NCI-H1092 (cell line): ENCODE measurements around the gene CEP95.
"Not testable (repeated sequence)": the region's sequence is repeated elsewhere in the genome, so short reads cannot be mapped to it uniquely, and the experiment has no call there.

Experiments
- DNase-seq: peaks from one replicate; lab custom pipeline; 2025; lab: John Stamatoyannopoulos, UW

The CEP95 gene

GRCh38 chr17:64506576-64507412 is at the start of gene CEP95:
TSS of gene CEP95 (plus strand) at chr17:64506977. CDS start at chr17:64507098, 121 bp downstream.
- DNase-seq: peak; percentile 95

GRCh38 chr17:64457156-64457555 is 49.6 kb upstream of the CEP95 start:
- no peak for DNase-seq

- DNase-seq: no peak
Observed at GRCh38 chr17:64458756-64459155, 48.0 kb upstream of the CEP95 start.

GRCh38 chr17:64459284-64459747 is 47.5 kb upstream of the CEP95 start:
- no peak for DNase-seq

GRCh38 chr17:64459818-64460217 is 47.0 kb upstream of the CEP95 start:
- DNase-seq: not testable (repeated sequence)

- DNase-seq: no peak
Observed at GRCh38 chr17:64460955-64461354, 45.8 kb upstream of the CEP95 start.

GRCh38 chr17:64461788-64462187 is 45.0 kb upstream of the CEP95 start:
- no peak for DNase-seq

GRCh38 chr17:64466019-64466735 is 40.6 kb upstream of the CEP95 start:
- DNase-seq: no peak

- DNase-seq: not testable (repeated sequence)
Observed at GRCh38 chr17:64466834-64467233, 39.9 kb upstream of the CEP95 start.

GRCh38 chr17:64470625-64471024 is 36.2 kb upstream of the CEP95 start:
- no peak for DNase-seq

GRCh38 chr17:64471440-64471839 is 35.3 kb upstream of the CEP95 start:
- DNase-seq: no peak

GRCh38 chr17:64472564-64472963 is 34.2 kb upstream of the CEP95 start:
- no peak for DNase-seq

- DNase-seq: no peak
Observed at GRCh38 chr17:64477849-64478248, 28.9 kb upstream of the CEP95 start.

GRCh38 chr17:64480951-64481350 is 25.8 kb upstream of the CEP95 start:
- DNase-seq: no peak

- no peak for DNase-seq
Observed at GRCh38 chr17:64484380-64484779, 22.4 kb upstream of the CEP95 start.

- DNase-seq: no peak
Observed at GRCh38 chr17:64488301-64488700, 18.5 kb upstream of the CEP95 start.

GRCh38 chr17:64491034-64491860 is 15.5 kb upstream of the CEP95 start:
- DNase-seq: no peak

GRCh38 chr17:64491994-64492393 is 14.8 kb upstream of the CEP95 start:
- DNase-seq: no peak

GRCh38 chr17:64492481-64493109 is 14.2 kb upstream of the CEP95 start:
- no peak for DNase-seq

GRCh38 chr17:64494121-64494520 is 12.7 kb upstream of the CEP95 start:
- no peak for DNase-seq

- not testable (repeated sequence) for DNase-seq
Observed at GRCh38 chr17:64495300-64495699, 11.5 kb upstream of the CEP95 start.

GRCh38 chr17:64496348-64496785 is 10.4 kb upstream of the CEP95 start:
- DNase-seq: no peak
